ENCODE data around the gene P4HB.

The P4HB gene

GRCh38 chr17:81895400-81895799, 35.1 kb upstream of the P4HB start:
- no peak for DNase-seq

DNA sequence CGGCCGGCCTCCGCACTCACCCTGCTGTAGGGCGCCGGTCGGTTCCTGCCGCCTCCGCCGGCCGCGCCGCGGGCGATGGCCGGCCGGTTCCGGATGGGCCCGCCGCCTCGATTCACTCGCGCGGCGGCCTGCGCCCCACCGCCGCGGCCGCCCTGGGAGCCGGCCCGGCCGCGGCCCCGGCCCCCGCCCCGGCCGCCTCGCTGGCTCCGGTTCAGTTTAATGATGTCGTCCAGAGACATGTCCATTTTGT, 30.9 kb upstream of the P4HB start:
- no peak for DNase-seq

GRCh38 chr17:81890447-81891302, 30.3 kb upstream of the P4HB start:
- DNase-seq: no peak

GRCh38 chr17:81889602-81890001, 29.3 kb upstream of the P4HB start:
- DNase-seq: no peak

DNA sequence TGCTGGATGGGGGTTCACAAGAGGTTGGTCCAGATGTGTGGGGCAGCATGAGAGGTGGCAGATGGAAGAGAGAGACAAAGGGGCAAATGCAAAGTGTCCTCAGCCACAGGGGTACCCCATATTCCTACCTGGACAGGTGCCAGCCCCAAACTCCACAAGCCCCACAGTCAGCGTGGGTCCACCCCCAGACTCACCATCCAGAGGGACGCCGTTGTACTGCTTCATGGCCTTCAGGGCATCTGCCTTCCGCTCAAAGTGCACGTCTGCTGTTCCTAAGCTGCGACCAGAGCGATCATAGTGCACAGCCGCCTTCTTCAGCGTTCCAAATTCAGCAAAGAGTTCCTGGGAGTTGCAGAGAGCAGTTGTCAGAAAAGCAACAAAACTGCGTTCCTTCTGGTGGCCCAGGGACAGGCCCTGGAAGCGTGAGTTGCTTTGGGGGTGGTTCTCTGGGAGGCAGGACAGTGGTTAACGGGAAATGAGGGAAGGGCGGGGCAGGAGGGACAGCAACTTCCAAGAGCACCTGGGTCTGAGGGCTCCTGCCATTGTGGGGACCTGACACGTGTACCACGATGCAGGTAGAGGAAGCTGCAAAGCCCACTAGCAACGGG, 28.8 kb upstream of the P4HB start:
- DNase-seq: no peak

GRCh38 chr17:81888105-81888987, 28.0 kb upstream of the P4HB start:
- DNase-seq: no peak

- no peak for DNase-seq
Measured at GRCh38 chr17:81885869-81886548, 25.7 kb upstream of the P4HB start.

DNA sequence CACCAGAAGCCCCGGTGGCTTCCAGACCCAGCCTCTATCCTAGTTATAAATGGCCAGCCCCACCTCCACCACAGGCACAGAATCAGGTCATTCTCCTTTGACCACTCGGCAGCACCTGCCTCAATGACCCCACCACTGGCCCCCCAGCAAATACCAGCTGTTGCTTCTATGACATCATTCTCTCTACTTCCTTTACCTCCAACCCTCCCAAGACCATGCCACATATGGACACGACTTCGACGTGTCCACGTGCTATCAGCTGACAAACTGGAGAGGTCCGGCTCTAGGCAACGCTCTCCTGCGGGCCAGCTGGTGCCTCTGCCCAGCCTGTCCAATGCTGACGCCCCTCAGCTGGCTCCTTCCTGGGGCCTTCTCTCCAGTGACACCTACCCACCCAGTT, 25.1 kb upstream of the P4HB start:
- no peak for DNase-seq

GRCh38 chr17:81884968-81885367, 24.6 kb upstream of the P4HB start:
- DNase-seq: no peak

DNA sequence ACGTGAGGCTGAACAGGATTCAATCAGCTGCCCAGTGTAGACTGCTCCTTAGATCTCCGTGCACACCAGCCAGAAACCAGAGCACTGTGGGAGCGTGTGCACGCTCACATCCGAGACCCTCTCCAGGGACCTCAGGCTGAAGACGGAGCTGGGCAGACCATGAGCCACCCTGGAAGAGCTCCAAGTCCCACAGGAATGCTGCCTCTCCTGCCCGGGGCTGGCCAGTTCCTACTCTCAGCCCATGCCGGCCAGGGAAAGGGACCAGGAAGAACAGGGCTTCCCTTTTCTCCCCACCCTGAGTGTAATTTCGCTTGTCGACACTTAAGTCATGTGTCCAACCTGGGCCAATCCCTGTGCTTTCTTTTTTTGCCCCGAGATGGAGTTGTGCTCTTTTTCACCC, 24.2 kb upstream of the P4HB start:
- DNase-seq: no peak

DNA sequence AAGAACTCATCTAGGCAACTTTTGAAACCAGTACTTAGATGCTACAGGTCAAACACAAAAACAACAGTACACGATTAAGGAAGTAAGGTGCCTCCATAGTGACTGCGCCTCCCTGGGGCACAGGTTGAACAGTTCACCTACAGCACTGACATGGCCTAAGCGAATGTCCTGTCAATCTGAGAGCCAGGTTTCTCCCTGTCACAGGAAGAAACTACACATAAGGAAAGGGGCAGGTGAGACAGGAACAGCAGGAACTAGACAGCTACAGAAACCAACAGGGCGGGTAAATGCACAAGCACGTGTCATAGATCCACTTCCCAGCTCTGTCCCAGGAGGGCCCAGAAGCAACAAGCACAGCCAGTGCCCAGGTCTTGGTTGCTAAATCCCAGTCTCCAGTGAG, 18.8 kb upstream of the P4HB start:
- no peak for DNase-seq

DNA sequence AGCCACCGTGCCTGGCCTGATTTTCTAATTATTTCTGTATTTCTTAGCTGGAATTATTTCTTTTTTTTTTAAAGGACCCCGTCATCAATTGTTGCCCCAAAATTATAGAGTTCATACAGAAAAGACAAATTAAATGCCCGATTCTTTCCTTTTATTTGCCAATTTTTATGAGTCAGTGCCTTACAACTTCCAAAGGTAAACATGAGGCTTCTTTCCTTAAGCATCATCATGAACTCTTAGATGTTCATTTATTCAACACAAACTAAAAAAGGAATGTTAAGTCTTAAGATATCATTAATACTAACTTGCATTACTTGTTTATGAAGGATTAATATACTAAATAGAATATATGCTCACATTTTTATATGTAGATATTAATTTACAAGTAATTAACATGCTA, 18.0 kb upstream of the P4HB start:
- no peak for DNase-seq

- DNase-seq: no peak
Measured at GRCh38 chr17:81877569-81877968, 17.2 kb upstream of the P4HB start.

- peak; percentile 49 for DNase-seq
Measured at GRCh38 chr17:81871387-81872230, 11.3 kb upstream of the P4HB start.

- no peak for DNase-seq
Measured at GRCh38 chr17:81870981-81871386, 10.6 kb upstream of the P4HB start, which contains the start of gene ARHGDIA. Gene ARHGDIA, minus strand, starts transcription at chr17:81871337. Its CDS starts 1,407 bp downstream, at chr17:81869930.

GRCh38 chr17:81870131-81870980, 10.0 kb upstream of the P4HB start:
- no peak for DNase-seq

DNA sequence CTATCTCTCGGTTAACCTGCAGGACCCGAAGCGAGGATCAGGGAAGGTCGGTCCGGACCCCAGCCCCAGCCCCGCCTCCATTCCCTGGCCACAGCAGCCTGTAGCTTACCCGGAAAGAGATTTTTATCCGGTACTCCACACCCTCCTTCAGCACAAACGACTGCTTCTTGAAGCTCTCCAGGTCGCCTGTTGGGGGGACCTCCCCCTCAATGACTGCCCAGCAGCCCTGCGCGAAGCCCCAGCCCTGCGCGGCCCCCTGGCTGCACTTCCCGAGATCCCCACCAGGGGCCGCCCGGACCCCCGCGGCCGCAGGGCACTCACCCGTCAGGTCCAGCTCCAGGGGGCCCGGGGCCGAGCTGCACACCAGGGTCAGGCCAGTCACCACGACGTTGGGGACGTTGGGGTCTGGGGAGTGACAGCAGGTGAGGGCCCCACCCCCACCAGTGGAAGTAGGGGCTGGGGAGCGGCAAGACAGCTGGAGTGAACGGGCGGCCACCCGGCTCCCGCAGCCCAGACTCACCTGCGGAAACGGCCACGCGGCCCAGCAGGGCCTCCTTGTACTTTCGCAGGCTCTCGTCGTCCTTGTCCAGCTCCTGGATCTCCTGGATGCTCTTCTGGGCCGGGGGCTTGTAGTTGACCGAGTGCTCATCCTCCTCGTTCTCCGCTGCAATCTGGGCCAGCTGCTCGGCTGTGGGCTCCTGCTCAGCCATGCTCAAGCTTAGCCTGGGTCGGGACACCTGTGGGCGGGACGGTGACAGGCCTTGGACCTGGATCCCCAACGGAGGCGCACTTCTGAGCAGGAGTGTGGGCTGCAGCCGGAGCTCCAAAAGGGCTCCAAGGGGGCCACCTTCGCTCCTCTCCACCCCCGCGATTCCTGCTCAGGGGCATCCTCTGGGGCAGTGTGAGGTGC, 9.1 kb upstream of the P4HB start:
- DNase-seq: no peak

DNA sequence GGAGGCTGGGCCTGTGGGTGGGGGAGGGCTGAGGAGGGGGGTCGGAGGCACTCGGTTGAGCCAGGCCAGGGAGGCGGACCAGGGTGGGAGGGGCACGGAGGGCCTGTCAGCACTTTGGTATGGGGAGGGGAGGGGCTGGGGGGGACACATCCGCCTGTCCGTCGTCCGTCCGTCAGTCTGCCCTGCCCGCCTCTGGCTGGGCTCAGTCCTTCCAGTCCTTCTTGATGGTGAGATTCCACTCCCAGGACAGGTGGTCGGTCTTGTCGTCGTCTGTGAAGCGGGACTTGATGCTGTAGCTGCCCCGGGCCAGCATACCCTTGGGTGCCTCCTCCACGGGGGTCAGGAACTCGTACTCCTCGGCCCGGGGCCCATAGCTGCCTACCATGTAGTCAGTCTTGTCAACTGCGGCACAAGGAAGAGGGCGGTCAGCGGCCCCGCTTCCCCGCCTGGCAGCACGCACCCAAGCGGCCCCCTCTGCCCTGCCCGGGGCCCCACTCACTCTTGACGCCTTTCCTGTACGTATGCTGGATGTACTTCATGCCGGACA, 8.4 kb upstream of the P4HB start:
- DNase-seq: no peak

DNA sequence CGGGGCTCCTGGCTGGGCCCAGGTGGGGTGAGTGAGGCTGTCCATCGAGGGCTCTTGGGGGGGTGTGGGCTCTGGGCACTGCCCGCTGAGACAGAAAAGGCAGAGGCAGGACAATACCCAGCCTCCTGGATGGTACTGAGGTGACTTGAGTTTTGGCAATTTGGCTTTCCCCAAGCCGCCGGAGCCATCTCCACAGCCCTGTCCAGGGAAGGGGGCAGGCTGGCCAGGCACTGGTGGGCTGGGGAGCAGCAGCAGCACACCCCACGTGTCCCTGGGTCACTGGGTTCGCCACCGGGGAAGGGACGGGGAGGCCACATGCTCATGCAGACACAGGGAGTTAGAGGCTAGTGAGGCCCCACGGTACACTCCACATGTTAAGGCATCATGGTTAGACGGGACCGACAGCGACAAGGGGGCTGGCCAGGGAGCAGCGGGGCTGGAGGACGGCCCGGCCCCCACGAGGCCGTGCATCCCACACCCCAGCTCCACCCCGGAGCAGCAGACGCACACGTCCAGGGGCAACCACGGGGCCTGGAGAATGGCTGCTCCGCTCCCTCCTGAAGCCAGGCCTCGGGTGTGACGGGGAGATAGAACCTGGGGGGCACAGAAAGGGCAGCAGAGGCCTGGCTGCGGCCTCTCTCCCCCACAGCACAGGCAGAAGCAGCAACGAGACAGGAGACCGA, 7.8 kb upstream of the P4HB start:
- DNase-seq: no peak
